B cell (primary cell): ENCODE data around the gene GABRB2. TPM values are rescaled to one million over a fixed set of nuclear protein-coding genes. Genes with fewer than 3 reads are reported as not detected.
"Not testable (repeated sequence)": the region's sequence is repeated elsewhere in the genome, so short reads cannot be mapped to it uniquely, and the experiment has no call there.

Experiments used
- ATAC-seq: fragments of 200-7000 bp; cut with Tn5 transposase; one replicate; pipeline ENCODE4 v1.10.0; 2021; ENCODE audit warnings: low read depth, mild to moderate bottlenecking, moderate number of reproducible peaks, moderate library complexity
- CTCF ChIA-PET: fragments of 350-600 bp; sonication (Branson Sonifier 250); formaldehyde crosslinking; loops from one replicate; lab custom pipeline; 2021; ENCODE audit warnings: antibody characterized with exemption, inconsistent platforms; lab: Charles Lee
- POLR2A ChIA-PET: fragments of 350-600 bp; sonication (Branson Sonifier 250); formaldehyde crosslinking; loops from one replicate; lab custom pipeline; 2021; ENCODE audit warnings: antibody characterized with exemption; lab: Charles Lee
- DNase-seq: peaks from one replicate; pipeline ENCODE4 v3.0.0; 2013
- H2AFZ ChIP-seq: 2 replicates; pipeline ENCODE4 v1.6.1; 2012; ENCODE audit warnings: mild to moderate bottlenecking, low read depth, low read length; ENCODE audit not compliant: insufficient read depth, poor library complexity, severe bottlenecking
- H3K27ac ChIP-seq, 2 donors: 1 replicate in 1 of 2; 2 replicates in 1 of 2; pipeline ENCODE4 v1.5.1; 2012 to 2013; ENCODE audit warnings: low read length in 2 of 2, mild to moderate bottlenecking in 2 of 2, moderate library complexity in 1 of 2
- H3K27me3 ChIP-seq, 4 experiments: fragments of 200-600 bp in 1 of 4; sonication (generic) in 1 of 4; replicated peaks in 1 of 4; 1 replicate in 2 of 4; 2 replicates in 2 of 4; pipeline versions ENCODE4 v1.6.1 to v1.7.0; 2013 to 2016; ENCODE audit warnings: low read length in 3 of 4, mild to moderate bottlenecking in 2 of 4, mixed read lengths in 1 of 4, moderate library complexity in 1 of 4; ENCODE audit not compliant: insufficient read depth in 4 of 4, control insufficient read depth in 3 of 4; ENCODE audit errors: control extremely low read depth in 1 of 4
- H3K36me3 ChIP-seq, 2 experiments: replicated peaks in 1 of 2; 1 replicate in 1 of 2; 2 replicates in 1 of 2; pipeline versions ENCODE4 v1.6.1 to v1.7.1; 2013; ENCODE audit warnings: low read length in 1 of 2; ENCODE audit not compliant: insufficient read depth in 2 of 2, control insufficient read depth in 1 of 2; ENCODE audit errors: control extremely low read depth in 1 of 2, extremely low read depth in 1 of 2
- H3K4me1 ChIP-seq, 2 donors: fragments of 200-600 bp in 1 of 2; sonication (generic) in 1 of 2; 1 replicate in 1 of 2; 2 replicates in 1 of 2; pipeline versions ENCODE4 v1.5.1 to v1.6.1; 2013 to 2017; ENCODE audit warnings: low read length in 2 of 2; ENCODE audit not compliant: control insufficient read depth in 2 of 2, insufficient read depth in 2 of 2
- H3K4me2 ChIP-seq: replicated peaks from 2 replicates; pipeline ENCODE3; 2012; ENCODE audit warnings: mild to moderate bottlenecking, low read depth, low read length; ENCODE audit not compliant: poor library complexity, severe bottlenecking
- H3K4me3 ChIP-seq, 5 experiments: fragments of 200-600 bp in 1 of 5; sonication (generic) in 1 of 5; 1 replicate in 3 of 5; 2 replicates in 2 of 5; pipeline versions ENCODE4 v1.5.1 to v1.7.0; 2011 to 2016; ENCODE audit warnings: low read length in 4 of 5, mild to moderate bottlenecking in 4 of 5, low read depth in 2 of 5, control low read depth in 1 of 5, moderate library complexity in 1 of 5; ENCODE audit not compliant: insufficient read depth in 1 of 5; ENCODE audit errors: control extremely low read depth in 1 of 5, extremely low read depth in 1 of 5
- H3K79me2 ChIP-seq: fragments of 200-600 bp; sonication (generic); one replicate; pipeline ENCODE4 v1.6.0; 2016; ENCODE audit warnings: low read length; ENCODE audit not compliant: control insufficient read depth, insufficient read depth
- H3K9ac ChIP-seq: fragments of 200-600 bp; sonication (generic); 2 replicates; pipeline ENCODE4 v1.6.1; 2017; ENCODE audit warnings: mild to moderate bottlenecking, low read length, moderate library complexity
- H3K9me3 ChIP-seq, 3 donors: one replicate each; pipeline versions ENCODE4 v1.6.1 to v1.7.1; 2013; ENCODE audit warnings: low read length in 2 of 3; ENCODE audit not compliant: control insufficient read depth in 2 of 3, insufficient read depth in 1 of 3; ENCODE audit errors: control extremely low read depth in 1 of 3
- H4K20me1 ChIP-seq: 2 replicates; pipeline ENCODE4 v1.6.0; 2012; ENCODE audit warnings: mild to moderate bottlenecking, low read length; ENCODE audit not compliant: insufficient read depth, control insufficient read depth, poor library complexity, severe bottlenecking
- H3K27ac Mint-ChIP-seq: one replicate; pipeline ENCODE4 v1.8.0; 2021; ENCODE audit warnings: mixed read lengths
- H3K27me3 Mint-ChIP-seq: one replicate; pipeline ENCODE4 v1.8.0; 2021; ENCODE audit warnings: mixed read lengths
- H3K4me1 Mint-ChIP-seq: one replicate; pipeline ENCODE4 v1.8.0; 2021; ENCODE audit warnings: mixed read lengths
- H3K4me3 Mint-ChIP-seq: one replicate; pipeline ENCODE4 v1.8.0; 2021; ENCODE audit warnings: mixed read lengths
- H3K9me3 Mint-ChIP-seq: one replicate; pipeline ENCODE4 v1.8.0; 2022; ENCODE audit warnings: mixed read lengths; ENCODE audit not compliant: insufficient read depth
- CTCF ChIP-seq: fragments of 200-600 bp; IDR thresholded peaks from one replicate; pipeline ENCODE4 v1.8.0; 2022; ENCODE audit warnings: antibody characterized with exemption, mild to moderate bottlenecking
- EZH2 ChIP-seq: IDR thresholded peaks from 2 replicates; pipeline ENCODE4 v1.6.1; 2012; ENCODE audit warnings: borderline replicate concordance, low read depth, mild to moderate bottlenecking, moderate library complexity, low read length; ENCODE audit not compliant: insufficient read depth, poor library complexity, severe bottlenecking
- WGBS: methylation state at CpG from one replicate; pipeline ENCODE4 v1.1.5; 2013; ENCODE audit warnings: missing lambda C conversion rate; ENCODE audit not compliant: insufficient coverage; 5-methylcytosine and 5-hydroxymethylcytosine counted together
- intact Hi-C: fragments of 100-400 bp; cut with micrococcal nuclease; formaldehyde crosslinking; loops from one replicate; pipeline ENCODE4 v1.10.0; 2022
- polyA plus RNA-seq: library from polyadenylated mRNA; depleted of rRNA; stranded (reverse); fragments of >200 nt; gene quantifications from 2 replicates; pipeline ENCODE4 v1.2.3, GENCODE V29; 2012
- total RNA-seq, 2 donors: library from RNA; stranded (reverse); fragments of 120-200 nt in 1 of 2; gene quantifications; 1 replicate in 1 of 2; 2 replicates in 1 of 2; pipeline versions ENCODE4 v1.2.3 to v1.2.4, GENCODE V29; 2013 to 2022

The GABRB2 gene
- total and polyA plus RNA-seq, 2 donors (not counting 1 experiment from before 2014, with no cell fraction given): 0.15 to 0.16 TPM

DNA sequence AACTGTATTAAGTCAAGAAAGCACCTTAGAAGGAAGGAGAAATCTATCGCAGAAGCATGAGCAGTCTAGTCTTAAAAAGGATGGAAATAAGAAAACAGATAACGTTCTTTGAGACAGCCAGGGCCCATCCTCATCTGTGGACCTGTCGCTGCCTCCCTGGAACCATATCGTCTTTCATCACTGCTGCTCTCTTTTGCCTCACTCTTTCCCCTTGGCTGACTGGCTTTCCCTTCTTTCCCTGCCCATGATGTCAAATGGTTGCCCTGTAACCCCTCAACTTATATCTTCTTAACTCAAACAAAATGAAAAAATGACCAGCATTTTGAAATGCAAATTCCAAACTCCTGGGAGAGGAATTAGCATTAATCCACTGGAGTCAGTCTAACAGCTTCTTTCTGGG, 299.8 kb downstream of the GABRB2 start:
- Mint-ChIP-seq H3K27ac (no peak overlapping the region), H3K27me3 (no peaks in the 10 kb centered on the region), H3K9me3 (no peaks in the 10 kb centered on the region), H3K4me1 (no peaks in the 10 kb centered on the region), H3K4me3 (no peak overlapping the region)
- no peak overlapping the region for H3K27ac ChIP-seq
- no peak overlapping the region for H2AFZ ChIP-seq
- ChIA-PET POLR2A (no interaction called here), CTCF (no interaction called here)
- no peaks in the 10 kb centered on the region for H3K4me1 ChIP-seq
- H3K27me3 ChIP-seq: no peaks in the 10 kb centered on the region
- TF ChIP-seq CTCF (no peak), EZH2 (no peak)
- H3K4me3 ChIP-seq: no peak overlapping the region
- 85% methylated on average over 4 of the region's 4 CpGs for WGBS
- no peaks in the 10 kb centered on the region for H4K20me1 ChIP-seq
- H3K36me3 ChIP-seq: no peaks in the 10 kb centered on the region
- H3K9me3 ChIP-seq: peaks cover 0 to 5% (median 0%) of the 10 kb centered on the region in 3 donors
- no peak overlapping the region for H3K9ac ChIP-seq
- ATAC-seq: no peak
- no peaks in the 10 kb centered on the region for H3K79me2 ChIP-seq
- no peak overlapping the region for H3K4me2 ChIP-seq
- DNase-seq: no peak
- intact Hi-C loops: no loop called here

- H3K4me1 ChIP-seq, H3K27ac ChIP-seq, ATAC-seq, H3K4me2 ChIP-seq, POLR2A ChIA-PET, H3K27me3 ChIP-seq, H3K36me3 ChIP-seq, H3K9ac ChIP-seq, H3K4me1 Mint-ChIP-seq, H3K4me3 ChIP-seq, H2AFZ ChIP-seq, DNase-seq, H4K20me1 ChIP-seq, H3K27ac Mint-ChIP-seq, H3K79me2 ChIP-seq, H3K27me3 Mint-ChIP-seq, H3K9me3 ChIP-seq, H3K4me3 Mint-ChIP-seq, intact Hi-C loops, H3K9me3 Mint-ChIP-seq, CTCF ChIA-PET: not testable (repeated sequence)
- 20% methylated on average over 1 of the region's 5 CpGs for WGBS
Observed at GRCh38 chr5:161245846-161246245, 300.7 kb downstream of the GABRB2 start.

Other genes starting within 250 kb of the GABRB2 start
- gene GABRA6, start 139.0 kb upstream of the GABRB2 start, total RNA-seq: not detected in 2 replicates
- not detected in 2 replicates for gene GABRA6, start 139.0 kb upstream of the GABRB2 start, polyA plus RNA-seq